ENCODE data around the gene TRMT2A. TPM values are rescaled to one million over a fixed set of nuclear protein-coding genes. Genes with fewer than 3 reads are reported as not detected.

Gene TRMT2A
- total and polyA plus RNA-seq, 10 of the 15 experiments (the other 5 are each of a cell fraction or from before 2014, with no cell fraction given): 0.29 to 97.0 (median 57.9) TPM

- TF ChIP-seq TCF7 (IDR thresholded peaks at IDR 0.05; ENCODE audit: borderline replicate concordance): no peak
- no peak for TF ChIP-seq GABPA (IDR thresholded peaks at IDR 0.05; ENCODE audit: low read depth)
- TF ChIP-seq PBX3 (IDR thresholded peaks at IDR 0.05; ENCODE audit: insufficient replicate concordance, low read depth, low read length): no peak
- TF ChIP-seq FOXM1 (IDR thresholded peaks at IDR 0.05; ENCODE audit: low read depth, low read length): no peak
- no peak for TF ChIP-seq IRF3 (IDR thresholded peaks at IDR 0.05)
- TF ChIP-seq PML (IDR thresholded peaks at IDR 0.05; ENCODE audit: low read length): no peak
- no peak for TF ChIP-seq E2F4 (IDR thresholded peaks at IDR 0.05; ENCODE audit: low read depth, low read length)
- TF ChIP-seq WRNIP1 (IDR thresholded peaks at IDR 0.05; ENCODE audit: borderline replicate concordance, low read depth, low read length): no peak
- no peak for TF ChIP-seq ZNF274 (IDR thresholded peaks at IDR 0.05; ENCODE audit: insufficient read depth, insufficient read length)
- no peak for TF ChIP-seq POLR2A (IDR thresholded peaks at IDR 0.05; ENCODE audit: low read depth, low read length)
- no peak for TF ChIP-seq ZBTB4 (CRISPR knock-in tag; IDR thresholded peaks at IDR 0.05)
- ChIA-PET RAD21 (ENCODE audit: unreplicated experiment) (interaction anchor here (0.8 to 1.3 kb wide), 6 partner anchors 11 to 129 kb away, joined by 3 to 21 read pairs (median 4); no protein-coding TSS in a partner anchor), POLR2A (no interaction called here), SMC1A (ENCODE audit: uncharacterized antibody, unreplicated experiment) (interaction anchor here (0.9 to 1.1 kb wide), 2 partner anchors 129 to 299 kb away, joined by 3 read pairs; no protein-coding TSS in a partner anchor), CTCF (interaction anchor here (0.7 to 2.5 kb wide), 18 partner anchors 9 to 186 kb away, joined by 3 to 29 read pairs (median 3); no protein-coding TSS in a partner anchor)
- no peak for DNase-seq (ENCODE audit: low read depth, low spot score)
- no peaks in the 10 kb centered on the region for H3K4me1 ChIP-seq (ENCODE audit: control insufficient read depth, insufficient read depth, low read length)
- intact Hi-C loops (cut with micrococcal nuclease; ENCODE audit: unreplicated experiment): loop anchor here (1.0 to 5.0 kb wide), 5 partner anchors 80 to 340 kb away; partner anchors contain the start of genes KLHL22 and RTN4R
- no peak overlapping the region for H3K4me3 ChIP-seq
- no peak overlapping the region for H3K4me2 ChIP-seq (ENCODE audit: control insufficient read depth, insufficient read depth)
- H3K36me3 ChIP-seq (ENCODE audit: control insufficient read depth in 2 of 2, insufficient read depth in 2 of 2, low read length in 1 of 2): no peaks in the 10 kb centered on the region
- no peaks in the 10 kb centered on the region for H3K9me3 ChIP-seq (replicated peaks; ENCODE audit: control insufficient read depth, insufficient read depth, low read length)
- no peak overlapping the region for H3K27ac ChIP-seq (ENCODE audit: control insufficient read depth, insufficient read depth)
- no peaks in the 10 kb centered on the region for H3K79me2 ChIP-seq (ENCODE audit: control insufficient read depth, insufficient read depth, low read length)
- H3K27me3 ChIP-seq (replicated peaks in 1 of 2; ENCODE audit: control insufficient read depth in 2 of 2, insufficient read depth in 2 of 2, low read length in 1 of 2): peaks cover 1 to 2% of the 10 kb centered on the region in 2 experiments; a peak in 3 of 4 replicates
- WGBS (ENCODE audit: insufficient coverage, insufficient replicate concordance, low lambda C conversion rate, missing lambda C conversion rate): 21% methylated on average over 15 of the region's 15 CpGs
- H4K20me1 ChIP-seq (ENCODE audit: control insufficient read depth, insufficient read depth): no peaks in the 10 kb centered on the region
- no peak overlapping the region for H2AFZ ChIP-seq (ENCODE audit: control insufficient read depth, low read depth, low read length)
- FAIRE-seq: no peak
- H3K9ac ChIP-seq (ENCODE audit: control insufficient read depth, insufficient read depth, low read length): no peak overlapping the region
- in situ Hi-C loops (cut with MboI): loop anchor here (10.0 kb wide), 2 partner anchors 107 to 137 kb away; partner anchors contain the start of gene RTN4R
- no TSS peak for BruUV-seq (replicated peaks)
- no peak for ATAC-seq
These were observed 40.6 kb upstream of the TRMT2A start for GRCh38 chr22:20157430-20158183.

All from GM12878 (cell line).